AG09309 (cell line): Measurements from ENCODE around the gene CCDC187.

ENCODE experiments used
- DNase-seq: peaks from one replicate; pipeline ENCODE4 v3.0.0-alpha.2; 2010; ENCODE audit warnings: low read depth
- H3K4me3 ChIP-seq: 2 replicates; pipeline ENCODE4 v1.5.1; 2011; ENCODE audit warnings: mild to moderate bottlenecking, low read depth, low read length, moderate library complexity; ENCODE audit not compliant: control insufficient read depth
- TF ChIP-seq, protein P1 (sequence below): IDR thresholded peaks from 2 replicates; pipeline ENCODE4 v1.5.1; 2011; ENCODE audit warnings: mild to moderate bottlenecking, low read depth, low read length, inconsistent platforms; ENCODE audit not compliant: insufficient read depth, control insufficient read depth; ENCODE audit errors: missing control alignments

CCDC187 gene

GRCh38 chr9:136251264-136252115 is 52.4 kb downstream of the CCDC187 start:
- H3K4me3 ChIP-seq: no peak overlapping the region
- TF ChIP-seq, protein P1, sequence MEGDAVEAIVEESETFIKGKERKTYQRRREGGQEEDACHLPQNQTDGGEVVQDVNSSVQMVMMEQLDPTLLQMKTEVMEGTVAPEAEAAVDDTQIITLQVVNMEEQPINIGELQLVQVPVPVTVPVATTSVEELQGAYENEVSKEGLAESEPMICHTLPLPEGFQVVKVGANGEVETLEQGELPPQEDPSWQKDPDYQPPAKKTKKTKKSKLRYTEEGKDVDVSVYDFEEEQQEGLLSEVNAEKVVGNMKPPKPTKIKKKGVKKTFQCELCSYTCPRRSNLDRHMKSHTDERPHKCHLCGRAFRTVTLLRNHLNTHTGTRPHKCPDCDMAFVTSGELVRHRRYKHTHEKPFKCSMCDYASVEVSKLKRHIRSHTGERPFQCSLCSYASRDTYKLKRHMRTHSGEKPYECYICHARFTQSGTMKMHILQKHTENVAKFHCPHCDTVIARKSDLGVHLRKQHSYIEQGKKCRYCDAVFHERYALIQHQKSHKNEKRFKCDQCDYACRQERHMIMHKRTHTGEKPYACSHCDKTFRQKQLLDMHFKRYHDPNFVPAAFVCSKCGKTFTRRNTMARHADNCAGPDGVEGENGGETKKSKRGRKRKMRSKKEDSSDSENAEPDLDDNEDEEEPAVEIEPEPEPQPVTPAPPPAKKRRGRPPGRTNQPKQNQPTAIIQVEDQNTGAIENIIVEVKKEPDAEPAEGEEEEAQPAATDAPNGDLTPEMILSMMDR: no peak
- DNase-seq: no peak

DNA sequence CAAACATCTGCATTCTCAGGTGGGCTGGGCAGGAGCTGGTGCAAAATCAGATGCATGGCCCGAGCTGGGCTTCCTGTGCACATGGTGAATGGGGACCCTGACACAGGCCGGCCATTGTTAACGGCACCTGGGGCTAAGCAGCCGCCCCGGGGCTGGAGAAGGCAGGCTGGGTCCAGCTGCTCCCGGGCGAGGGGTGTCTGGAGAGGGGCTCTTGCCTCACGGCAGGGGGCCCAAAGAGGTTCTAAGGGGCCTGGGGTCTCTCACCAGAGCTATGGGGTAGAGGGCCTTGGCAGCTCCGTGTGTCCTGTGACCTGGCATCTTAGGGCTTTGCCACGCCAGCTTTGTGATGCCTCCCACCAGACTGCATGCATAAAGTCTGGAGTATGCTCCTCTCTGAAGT is 53.2 kb downstream of the CCDC187 start:
- no peak for DNase-seq
- TF ChIP-seq, protein P1: no peak
- no peak overlapping the region for H3K4me3 ChIP-seq

DNA sequence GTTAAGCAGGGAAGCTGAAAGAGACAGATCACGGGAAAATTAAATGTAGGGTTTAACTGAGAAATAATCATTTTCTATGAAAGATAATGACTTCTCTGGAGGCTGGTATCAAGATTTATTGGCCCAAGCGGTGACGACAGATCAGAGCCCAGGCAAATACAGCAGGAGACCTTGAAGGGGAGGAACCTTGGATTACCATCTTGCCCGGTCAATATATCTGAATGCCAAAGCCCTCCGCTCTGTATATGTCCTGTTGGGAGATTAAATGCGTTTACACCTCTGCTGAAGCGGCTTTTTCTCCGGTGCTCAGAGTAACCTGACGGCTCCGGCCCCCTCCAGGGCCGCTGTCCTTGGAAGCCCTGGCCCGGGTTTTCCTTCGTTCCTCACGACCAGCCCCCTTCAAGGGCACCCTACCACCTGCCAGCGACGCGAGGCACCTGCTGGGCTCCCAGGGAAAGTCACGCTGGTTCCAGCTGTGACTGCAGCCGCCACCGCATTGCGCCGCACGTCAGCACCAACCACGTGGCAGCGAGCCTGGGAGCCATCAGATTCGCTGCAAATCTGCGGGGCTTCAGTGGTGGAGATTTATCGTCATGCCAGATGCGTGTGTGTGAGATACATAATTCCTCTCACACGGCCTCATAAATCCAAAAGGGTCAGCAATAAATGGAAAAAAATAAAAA is 53.9 kb downstream of the CCDC187 start:
- TF ChIP-seq, protein P1: no peak
- DNase-seq: no peak
- H3K4me3 ChIP-seq: no peak overlapping the region

- H3K4me3 ChIP-seq: no peak overlapping the region
- DNase-seq: no peak
- TF ChIP-seq, protein P1: no peak
Measured at GRCh38 chr9:136248951-136249876, 54.7 kb downstream of the CCDC187 start.

DNA sequence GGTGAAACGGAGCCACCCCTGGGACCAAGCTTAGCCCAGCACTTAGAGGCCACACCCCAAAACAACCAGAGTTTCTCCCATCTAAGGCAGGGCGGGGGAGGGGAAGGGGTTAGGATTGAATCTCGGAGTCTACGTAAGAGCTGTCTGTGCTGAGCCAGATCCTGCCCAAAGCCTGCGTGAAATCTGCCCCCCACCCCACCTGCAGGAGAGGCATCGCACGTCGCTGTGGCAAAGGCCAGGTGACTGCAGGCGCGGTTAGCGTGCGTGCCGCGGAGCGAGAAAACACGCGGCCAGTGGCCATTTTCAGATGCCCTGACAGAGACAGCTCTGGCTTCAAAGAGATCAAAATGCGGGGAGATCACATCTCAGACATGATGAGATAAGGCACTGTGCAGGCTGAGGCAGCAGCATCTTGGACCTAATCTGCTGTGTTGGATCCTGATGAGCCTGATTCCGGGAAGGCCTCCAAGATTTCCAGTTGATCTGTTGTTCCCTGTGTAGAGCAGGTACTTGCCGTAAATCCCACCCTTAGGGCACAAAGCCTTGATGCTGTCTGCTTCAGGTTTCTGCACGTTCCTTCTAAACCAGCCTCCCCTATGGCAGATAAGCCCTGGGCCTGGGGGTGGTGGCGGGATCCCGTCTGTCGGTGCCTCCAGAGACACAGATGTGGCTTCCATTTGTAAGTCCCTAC is 55.8 kb downstream of the CCDC187 start:
- DNase-seq: no peak
- no peak overlapping the region for H3K4me3 ChIP-seq
- TF ChIP-seq, protein P1: no peak

DNA sequence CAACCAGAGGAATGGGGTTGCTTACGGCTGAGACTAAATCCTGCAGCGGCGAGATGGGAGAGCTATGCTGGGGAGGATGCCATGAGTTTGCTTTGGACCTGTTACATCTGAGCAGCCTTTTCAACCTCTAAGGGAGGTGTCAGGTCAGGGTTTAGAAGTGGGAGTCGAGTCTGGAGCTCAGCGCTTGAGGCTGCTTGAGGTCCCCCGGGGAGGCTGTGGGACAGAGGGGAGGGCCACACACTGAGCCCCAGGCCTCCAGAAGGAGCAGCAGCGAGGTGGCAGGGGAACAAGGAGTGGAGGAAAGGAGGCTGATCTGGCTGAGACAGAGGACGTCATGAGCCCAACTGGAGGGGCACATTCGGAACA is 56.4 kb downstream of the CCDC187 start:
- TF ChIP-seq, protein P1: no peak
- no peak overlapping the region for H3K4me3 ChIP-seq

More for the DNA sequence above, 56.4 kb downstream of the CCDC187 start:
- no peak for DNase-seq
